Thymus (tissue), 11 donors: Measurements from ENCODE around the gene S100P. TPM values are rescaled to one million over a fixed set of nuclear protein-coding genes. Genes with fewer than 3 reads are reported as not detected.
"Not testable (repeated sequence)": the region's sequence is repeated elsewhere in the genome, so short reads cannot be mapped to it uniquely, and the experiment has no call there.

Experiments used
- DNase-seq, 9 donors: peaks; one replicate each; pipeline ENCODE4 v3.0.0-alpha.2; 2013; ENCODE audit warnings: low spot score in 9 of 9, low read depth in 6 of 9, missing footprints in 1 of 9
- H3K27ac ChIP-seq, 2 donors: one replicate each; pipeline ENCODE4 v1.5.1; 2013; ENCODE audit warnings: control low read depth in 1 of 2, low read depth in 1 of 2, low read length in 1 of 2, mild to moderate bottlenecking in 1 of 2, moderate library complexity in 1 of 2
- H3K27me3 ChIP-seq, 2 donors: one replicate each; pipeline ENCODE4 v1.5.1; 2013; ENCODE audit warnings: low read length in 1 of 2; ENCODE audit not compliant: control insufficient read depth in 2 of 2, insufficient read depth in 1 of 2
- H3K36me3 ChIP-seq, 2 donors: one replicate each; pipeline ENCODE4 v1.5.1; 2013; ENCODE audit warnings: low read length in 1 of 2, mild to moderate bottlenecking in 1 of 2, moderate library complexity in 1 of 2; ENCODE audit not compliant: control insufficient read depth in 2 of 2, insufficient read depth in 2 of 2
- H3K4me1 ChIP-seq, 2 donors: one replicate each; pipeline ENCODE4 v1.5.1; 2013; ENCODE audit warnings: low read length in 2 of 2; ENCODE audit not compliant: control insufficient read depth in 2 of 2, insufficient read depth in 2 of 2
- H3K4me3 ChIP-seq, 2 donors: one replicate each; pipeline ENCODE4 v1.5.1; 2013; ENCODE audit warnings: low read length in 2 of 2, control low read depth in 1 of 2, mild to moderate bottlenecking in 1 of 2
- H3K9me3 ChIP-seq, 2 donors: one replicate each; pipeline ENCODE4 v1.5.1; 2013; ENCODE audit warnings: low read length in 1 of 2, mild to moderate bottlenecking in 1 of 2; ENCODE audit not compliant: control insufficient read depth in 2 of 2, insufficient read depth in 1 of 2
- WGBS: extraction: QIAGEN DNeasy Blood & Tissue Kit; methylation state at CpG from one replicate; pipeline ENCODE4 v1.1.7; 2013; 5-methylcytosine and 5-hydroxymethylcytosine counted together
- polyA plus RNA-seq: library from polyadenylated mRNA; stranded (reverse); fragments of 200-250 nt; gene quantifications from one replicate; pipeline ENCODE4 v1.2.3, GENCODE V29; 2013
- total RNA-seq: library from RNA; stranded (reverse); fragments of 120-200 nt; gene quantifications from one replicate; pipeline ENCODE4 v1.2.4, GENCODE V29; 2013
- donor health status: healthy.

S100P gene
- total and polyA plus RNA-seq, 2 donors, result 9.7 to 32.8 TPM

DNA sequence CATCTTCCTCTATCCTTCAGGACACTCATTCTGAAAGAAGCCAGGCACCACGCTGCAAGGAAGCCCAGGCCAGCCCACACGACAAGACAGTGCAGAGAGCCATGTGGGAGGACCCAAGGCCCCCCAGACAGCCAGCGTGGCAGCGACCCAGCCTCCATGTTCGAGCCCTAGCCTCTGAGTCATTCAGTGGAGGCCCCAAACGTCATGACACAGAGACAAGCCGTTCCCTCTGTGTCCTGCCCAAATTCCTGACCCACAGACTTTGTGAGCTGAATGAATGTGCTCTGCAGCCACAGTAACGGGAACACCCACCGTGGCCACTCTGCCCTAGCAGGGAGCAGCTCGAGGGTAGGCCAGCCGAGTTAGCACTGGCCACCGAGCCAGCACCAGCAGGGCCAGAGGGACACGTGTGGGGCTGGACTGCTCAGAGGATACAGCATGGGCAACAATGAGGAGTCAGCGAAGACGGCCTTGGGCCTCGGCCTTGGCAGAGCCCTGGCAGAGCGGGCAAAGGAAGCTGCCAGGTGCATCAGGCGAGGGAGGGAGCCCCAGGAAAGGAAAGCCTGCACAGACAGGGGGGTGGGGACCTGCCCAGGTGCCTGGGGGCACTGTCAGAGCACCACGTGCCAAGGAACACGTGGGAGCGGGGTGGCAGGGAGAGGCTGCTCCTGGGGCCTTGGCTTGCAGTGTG, 30.9 kb downstream of the S100P start:
- Histone ChIP-seq H3K4me3 (no peak overlapping the region), H3K27me3 (no peaks in the 10 kb centered on the region), H3K27ac (no peak overlapping the region), H3K36me3 (no peaks in the 10 kb centered on the region), H3K9me3 (no peaks in the 10 kb centered on the region), H3K4me1 (peaks cover 0 to 10% of the 10 kb centered on the region in 2 donors)
- 95% methylated on average over 21 of the region's 21 CpGs for WGBS
- no peak for DNase-seq

DNA sequence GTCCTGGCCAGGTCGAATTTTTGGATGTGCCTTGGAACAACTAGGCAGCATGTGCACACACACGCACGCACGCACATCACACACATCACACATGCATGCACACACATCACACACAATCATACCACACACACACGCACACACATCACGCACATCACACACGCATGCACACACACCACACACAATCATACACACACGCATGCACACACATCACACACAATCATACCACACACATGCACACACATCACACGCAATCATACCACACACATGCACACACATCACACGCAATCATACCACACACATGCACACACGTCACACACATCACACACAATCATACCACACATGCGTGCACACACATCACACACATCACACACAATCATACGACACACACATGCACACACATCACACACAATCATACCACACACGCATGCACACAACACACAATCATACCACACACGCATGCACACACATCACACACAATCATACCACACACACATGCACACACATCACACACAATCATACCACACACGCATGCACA, 31.8 kb downstream of the S100P start:
- H3K9me3 ChIP-seq, DNase-seq, H3K36me3 ChIP-seq, H3K27me3 ChIP-seq, H3K4me1 ChIP-seq, H3K27ac ChIP-seq, H3K4me3 ChIP-seq: not testable (repeated sequence)
- 97% methylated on average over 16 of the region's 16 CpGs for WGBS

DNA sequence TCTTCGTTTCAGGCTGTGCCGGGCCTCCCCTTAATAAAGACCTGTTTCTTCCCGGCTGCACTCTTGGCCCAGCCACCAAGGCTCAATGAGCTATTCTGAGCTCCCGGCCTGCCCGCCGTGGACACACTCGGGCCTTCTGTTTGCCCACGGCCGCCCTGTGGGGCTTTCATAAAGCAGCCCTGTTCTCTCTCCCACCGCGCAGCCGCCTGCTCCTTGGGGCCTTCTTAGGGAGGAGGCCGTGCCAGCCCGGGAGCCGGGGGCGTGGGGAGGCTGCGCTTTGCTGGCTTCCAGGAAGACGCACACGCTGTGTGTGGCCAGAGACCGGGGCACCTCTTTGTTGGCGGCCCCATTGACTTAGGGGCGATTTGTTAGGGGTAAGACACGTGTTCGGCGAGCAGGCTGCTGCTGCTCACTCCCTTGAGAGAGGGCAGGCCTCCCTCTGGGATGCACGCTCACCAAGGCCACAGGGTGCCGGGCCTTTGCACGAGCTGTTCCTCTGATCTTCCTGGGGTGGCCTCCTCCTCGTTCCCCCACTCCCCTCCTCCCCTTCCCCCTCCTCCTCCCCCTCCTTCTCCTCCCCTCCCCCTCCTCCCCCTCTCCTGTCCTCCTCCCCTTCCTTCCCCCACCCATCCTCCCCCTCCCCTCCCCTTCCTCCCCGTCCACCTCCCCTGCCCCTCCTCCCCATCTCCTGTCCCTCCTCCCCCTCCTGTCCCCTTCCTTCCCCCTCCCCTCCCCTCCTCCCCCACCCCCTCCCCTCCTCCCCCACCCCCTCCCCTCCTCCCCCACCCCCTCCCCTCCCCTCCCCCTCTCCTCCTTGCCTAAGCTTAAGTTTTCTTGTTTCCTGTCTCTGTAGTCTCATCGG, 33.6 kb downstream of the S100P start:
- 88% methylated on average over 31 of the region's 31 CpGs for WGBS
- no peak for DNase-seq
- Histone ChIP-seq H3K27ac (no peak overlapping the region), H3K4me3 (no peak overlapping the region), H3K9me3 (no peaks in the 10 kb centered on the region), H3K4me1 (peaks cover 0 to 6% of the 10 kb centered on the region in 2 donors), H3K36me3 (no peaks in the 10 kb centered on the region), H3K27me3 (no peaks in the 10 kb centered on the region)

DNA sequence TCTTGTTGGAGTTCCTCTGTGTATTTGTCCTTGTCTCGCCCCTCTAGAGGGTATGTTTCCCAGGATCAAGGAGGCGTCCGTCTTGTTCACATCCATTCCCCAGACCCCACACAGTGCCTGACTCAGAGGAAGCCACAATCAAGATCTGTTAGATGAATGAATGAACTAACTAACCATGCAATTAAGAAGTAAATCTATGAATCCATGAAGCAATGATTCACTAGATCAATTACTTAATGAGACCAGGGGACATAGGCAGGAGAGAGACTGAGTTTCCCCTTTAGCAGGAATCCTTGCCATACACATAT, 34.2 kb downstream of the S100P start:
- H3K4me3 ChIP-seq, result no peak overlapping the region
- no peak overlapping the region for H3K27ac ChIP-seq
- no peaks in the 10 kb centered on the region for H3K27me3 ChIP-seq
- DNase-seq, result no peak
- H3K36me3 ChIP-seq, result no peaks in the 10 kb centered on the region
- H3K4me1 ChIP-seq, result peaks cover 0 to 6% of the 10 kb centered on the region in 2 donors
- 91% methylated on average over 3 of the region's 3 CpGs for WGBS
- H3K9me3 ChIP-seq, result no peaks in the 10 kb centered on the region

DNA sequence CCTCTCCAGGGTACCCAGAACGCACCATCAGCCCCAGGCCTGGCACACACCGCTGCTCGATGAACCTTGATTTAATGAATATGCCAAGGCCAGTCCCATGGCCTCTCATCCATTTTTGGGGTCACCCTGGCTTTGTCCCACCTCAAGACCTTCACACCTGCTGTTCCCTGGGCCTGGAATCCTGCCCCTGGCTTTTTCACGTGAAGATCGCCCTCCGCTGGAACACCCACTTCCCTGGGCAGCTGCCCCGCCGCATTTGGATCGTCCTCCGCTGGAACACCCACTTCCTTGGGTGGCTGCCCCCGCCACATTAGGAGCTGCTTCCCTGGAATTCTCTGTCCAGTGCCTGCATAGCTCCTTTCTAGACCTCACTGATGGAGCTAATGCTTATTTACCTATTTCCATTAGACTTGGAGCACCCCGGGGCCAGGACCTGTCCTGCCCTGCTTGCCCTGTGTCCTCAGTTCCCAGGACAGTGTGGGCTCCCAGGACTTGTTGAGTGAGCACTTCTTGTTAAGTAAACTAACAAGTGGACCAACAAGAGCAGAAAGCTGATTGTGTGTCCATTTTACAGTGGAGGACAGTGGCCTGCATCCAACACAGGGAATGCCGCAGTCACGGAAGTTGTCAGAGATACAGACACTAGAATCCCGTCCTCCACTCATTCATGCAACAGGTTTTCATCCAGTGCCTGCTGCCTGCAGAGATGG, 34.8 kb downstream of the S100P start:
- Histone ChIP-seq H3K36me3 (no peaks in the 10 kb centered on the region), H3K4me1 (peaks cover 0 to 6% of the 10 kb centered on the region in 2 donors), H3K4me3 (no peak overlapping the region), H3K27ac (no peak overlapping the region), H3K9me3 (no peaks in the 10 kb centered on the region), H3K27me3 (no peaks in the 10 kb centered on the region)
- DNase-seq, result no peak
- 90% methylated on average over 15 of the region's 15 CpGs for WGBS

- Histone ChIP-seq H3K4me1 (peaks cover 0 to 6% of the 10 kb centered on the region in 2 donors), H3K9me3 (no peaks in the 10 kb centered on the region), H3K27ac (no peak overlapping the region), H3K36me3 (no peaks in the 10 kb centered on the region), H3K27me3 (no peaks in the 10 kb centered on the region), H3K4me3 (no peak overlapping the region)
- no peak for DNase-seq
- 82% methylated on average over 20 of the region's 20 CpGs for WGBS
These were observed 37.1 kb downstream of the S100P start for GRCh38 chr4:6730603-6731317.

DNA sequence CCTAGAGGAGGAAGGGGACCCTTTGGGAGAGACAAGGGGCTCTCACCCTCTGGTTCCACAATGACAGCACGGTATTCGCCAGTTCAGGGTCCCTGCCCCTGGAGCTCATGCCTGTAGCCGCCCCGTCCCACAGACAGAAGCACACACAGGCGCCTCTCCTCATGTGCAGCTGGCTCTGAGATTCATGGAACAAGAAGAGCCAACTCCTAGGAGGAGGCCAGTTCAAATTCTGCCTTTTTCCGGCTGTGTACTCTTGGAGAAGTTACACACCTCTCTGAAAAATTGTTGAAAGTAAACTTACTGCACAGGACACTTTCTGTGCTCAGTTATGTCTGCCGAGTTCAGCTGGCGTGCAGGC, 37.6 kb downstream of the S100P start:
- no peak for DNase-seq
- 94% methylated on average over 8 of the region's 8 CpGs for WGBS
- no peak overlapping the region for H3K27ac ChIP-seq
- no peaks in the 10 kb centered on the region for H3K36me3 ChIP-seq
- H3K4me3 ChIP-seq, result no peak overlapping the region
- H3K27me3 ChIP-seq, result no peaks in the 10 kb centered on the region
- H3K9me3 ChIP-seq, result no peaks in the 10 kb centered on the region
- peaks cover 0 to 6% of the 10 kb centered on the region in 2 donors for H3K4me1 ChIP-seq

DNA sequence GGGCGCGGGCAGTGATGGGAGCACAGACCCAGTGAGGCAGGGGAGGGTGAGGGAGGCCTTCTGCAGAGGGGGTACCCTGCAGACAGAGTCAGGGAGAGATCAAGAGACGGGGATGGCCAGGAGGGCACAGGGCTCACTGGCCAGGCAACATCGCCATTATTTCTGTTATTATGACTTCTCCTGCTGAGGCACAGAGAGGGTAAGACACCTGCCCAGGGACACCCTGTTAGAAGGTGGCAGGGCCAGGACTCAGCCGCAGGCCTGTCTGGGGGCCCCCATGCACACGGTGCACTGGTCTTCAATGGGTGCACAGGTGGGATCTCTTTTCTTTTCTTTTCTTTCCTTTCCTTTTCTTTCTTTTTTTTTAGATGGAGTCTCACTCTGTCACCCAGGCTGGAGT, 38.1 kb downstream of the S100P start:
- peaks cover 0 to 6% of the 10 kb centered on the region in 2 donors for H3K4me1 ChIP-seq
- DNase-seq, result no peak
- no peak overlapping the region for H3K4me3 ChIP-seq
- no peaks in the 10 kb centered on the region for H3K9me3 ChIP-seq
- H3K36me3 ChIP-seq, result no peaks in the 10 kb centered on the region
- no peaks in the 10 kb centered on the region for H3K27me3 ChIP-seq
- 96% methylated on average over 6 of the region's 6 CpGs for WGBS
- no peak overlapping the region for H3K27ac ChIP-seq
